WI38 (cell line): Measurements from ENCODE around the gene MAPK11.
A peak's percentile ranks its signal among the peaks of the same experiment; 100 is the strongest.
"Not testable (repeated sequence)": the region's sequence is repeated elsewhere in the genome, so short reads cannot be mapped to it uniquely, and the experiment has no call there.

Source experiments
- H3K4me3 ChIP-seq: 2 replicates; pipeline ENCODE4 v1.5.1; 2011; ENCODE audit warnings: low read depth, mild to moderate bottlenecking, control low read depth, low read length
- TF ChIP-seq, protein P1 (sequence below): IDR thresholded peaks from 2 replicates; pipeline ENCODE4 v1.5.1; 2012; ENCODE audit warnings: low read depth, mild to moderate bottlenecking, control low read depth, low read length

Gene MAPK11

GRCh38 chr22:50275181-50276055, 5.2 kb upstream of the MAPK11 start:
- TF ChIP-seq, protein P1, sequence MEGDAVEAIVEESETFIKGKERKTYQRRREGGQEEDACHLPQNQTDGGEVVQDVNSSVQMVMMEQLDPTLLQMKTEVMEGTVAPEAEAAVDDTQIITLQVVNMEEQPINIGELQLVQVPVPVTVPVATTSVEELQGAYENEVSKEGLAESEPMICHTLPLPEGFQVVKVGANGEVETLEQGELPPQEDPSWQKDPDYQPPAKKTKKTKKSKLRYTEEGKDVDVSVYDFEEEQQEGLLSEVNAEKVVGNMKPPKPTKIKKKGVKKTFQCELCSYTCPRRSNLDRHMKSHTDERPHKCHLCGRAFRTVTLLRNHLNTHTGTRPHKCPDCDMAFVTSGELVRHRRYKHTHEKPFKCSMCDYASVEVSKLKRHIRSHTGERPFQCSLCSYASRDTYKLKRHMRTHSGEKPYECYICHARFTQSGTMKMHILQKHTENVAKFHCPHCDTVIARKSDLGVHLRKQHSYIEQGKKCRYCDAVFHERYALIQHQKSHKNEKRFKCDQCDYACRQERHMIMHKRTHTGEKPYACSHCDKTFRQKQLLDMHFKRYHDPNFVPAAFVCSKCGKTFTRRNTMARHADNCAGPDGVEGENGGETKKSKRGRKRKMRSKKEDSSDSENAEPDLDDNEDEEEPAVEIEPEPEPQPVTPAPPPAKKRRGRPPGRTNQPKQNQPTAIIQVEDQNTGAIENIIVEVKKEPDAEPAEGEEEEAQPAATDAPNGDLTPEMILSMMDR = no peak
- H3K4me3 ChIP-seq = no peak overlapping the region

GRCh38 chr22:50274771-50275170, 4.6 kb upstream of the MAPK11 start:
- no peak overlapping the region for H3K4me3 ChIP-seq
- TF ChIP-seq, protein P1 = no peak

DNA sequence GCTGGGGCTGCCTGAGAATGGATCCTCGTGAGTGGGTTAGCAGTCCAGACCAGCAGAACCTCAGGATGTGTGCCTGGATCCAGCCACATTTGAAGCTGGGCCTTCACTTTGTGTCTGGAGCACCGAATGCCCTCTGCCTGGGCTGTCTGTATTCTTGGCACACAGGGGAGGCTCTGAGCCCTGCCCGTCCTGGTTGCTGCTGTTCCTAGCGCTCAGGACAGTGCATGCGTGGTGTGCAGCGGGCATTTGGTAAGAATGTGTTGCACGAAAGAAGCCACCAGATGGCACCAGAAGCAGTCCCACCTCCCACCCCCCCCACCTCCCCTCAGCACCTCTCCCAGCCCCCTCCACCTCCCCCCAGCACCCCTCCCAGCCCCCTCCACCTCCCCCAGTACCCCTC, 4.1 kb upstream of the MAPK11 start:
- H3K4me3 ChIP-seq = no peak overlapping the region
- TF ChIP-seq, protein P1 = no peak

DNA sequence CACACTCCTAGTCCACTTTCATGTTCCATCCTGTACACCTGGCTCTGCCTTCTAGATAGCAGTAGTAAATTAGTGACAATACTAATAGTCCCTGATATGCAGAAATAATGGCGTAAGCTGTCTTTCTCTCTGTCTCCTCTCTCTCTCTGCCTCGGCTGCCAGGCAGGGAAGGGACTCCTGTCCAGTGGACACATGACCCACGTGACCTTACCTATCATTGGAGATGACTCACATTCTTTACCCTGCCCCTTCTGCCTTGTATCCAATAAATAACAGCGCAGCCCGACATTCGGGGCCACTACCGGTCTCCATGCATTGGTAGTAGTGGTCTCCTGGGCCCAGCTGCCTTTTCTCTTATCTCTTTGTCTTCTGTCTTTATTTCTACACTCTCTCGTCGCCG, 3.6 kb upstream of the MAPK11 start:
- H3K4me3 ChIP-seq = not testable (repeated sequence)

DNA sequence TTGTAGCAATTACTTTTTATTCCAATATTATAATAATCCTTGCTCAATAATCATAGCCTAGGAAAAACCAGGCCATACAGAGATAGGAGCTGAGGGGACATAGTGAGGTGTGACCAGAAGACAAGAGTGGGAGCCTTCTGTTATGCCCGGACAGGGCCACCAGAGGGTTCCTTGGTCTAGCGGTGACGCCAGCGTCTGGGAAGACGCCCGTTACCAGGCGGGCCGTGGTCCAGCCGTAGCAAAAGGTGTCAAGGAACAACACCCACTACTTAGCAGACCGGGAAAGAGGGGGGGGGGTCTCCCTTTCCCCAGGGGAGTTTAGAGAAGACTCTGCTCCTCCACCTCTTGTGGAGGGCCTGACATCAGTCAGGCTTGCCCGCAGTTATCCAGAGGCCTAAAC, 3.2 kb upstream of the MAPK11 start:
- not testable (repeated sequence) for H3K4me3 ChIP-seq

GRCh38 chr22:50272044-50272802, 2.0 kb upstream of the MAPK11 start:
- TF ChIP-seq, protein P1 = no peak
- no peak overlapping the region for H3K4me3 ChIP-seq

GRCh38 chr22:50271519-50271970, 1.4 kb upstream of the MAPK11 start:
- H3K4me3 ChIP-seq = peak overlapping the region; percentile 59
- TF ChIP-seq, protein P1 = no peak

DNA sequence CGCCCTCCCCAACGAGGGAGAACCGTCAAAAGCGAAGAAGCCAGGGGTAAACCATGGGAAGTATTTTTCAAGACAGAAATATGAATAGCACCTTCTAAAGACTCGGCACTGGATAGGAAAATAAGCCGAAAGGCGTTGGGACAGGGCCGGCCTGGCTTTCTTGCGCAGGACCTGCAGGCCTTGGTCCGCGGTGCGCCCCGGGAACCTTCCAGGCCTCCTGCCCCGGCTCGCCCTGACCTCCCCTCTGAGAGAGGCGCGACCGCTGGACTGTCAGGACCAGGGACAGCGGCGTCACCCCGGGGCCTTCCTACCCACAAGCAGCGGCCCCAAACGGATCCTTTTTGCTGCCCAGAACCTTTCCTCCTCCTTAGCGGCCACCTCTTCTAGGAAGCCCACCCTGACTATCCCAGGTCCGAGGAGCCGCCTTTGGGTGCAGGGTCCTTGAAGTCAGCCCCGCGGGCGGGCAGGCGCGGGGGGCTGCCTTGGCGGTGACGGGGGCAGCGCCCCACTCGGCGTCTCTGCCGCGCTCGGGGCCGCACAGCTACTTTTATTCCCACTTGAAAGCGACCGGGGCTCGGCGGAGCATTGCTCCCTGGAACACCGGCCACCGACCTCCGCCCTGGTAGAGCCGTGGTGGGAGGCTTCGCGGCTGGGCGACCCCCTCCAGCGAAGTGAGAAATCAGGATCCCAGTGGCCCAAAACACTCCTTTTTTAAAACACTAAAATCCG, 650 bp upstream of the MAPK11 start:
- TF ChIP-seq, protein P1 = no peak
- H3K4me3 ChIP-seq = peak overlapping the region; percentile 59
